ENCODE measurements around the gene SPOP.

- TF ChIP-seq CTCF (conservative IDR thresholded peaks at IDR 0.05 in 1 of 2, IDR thresholded peaks at IDR 0.05 in 1 of 2; ENCODE audit: low read depth in 1 of 2, low read length in 2 of 2), result no peak
- no peak for TF ChIP-seq EZH2 (IDR thresholded peaks at IDR 0.05; ENCODE audit: low read length, missing control alignments)
Observed at GRCh38 chr17:49708515-49709183, 30.8 kb upstream of the SPOP start.
